ENCODE results near the gene MCEE. TPM values are rescaled to one million over a fixed set of nuclear protein-coding genes. Genes with fewer than 3 reads are reported as not detected.
A peak's percentile ranks its signal among the peaks of the same experiment; 100 is the strongest.

The MCEE gene
- total RNA-seq, 1 donor from 2014 or later, result 15.2 TPM

DNA sequence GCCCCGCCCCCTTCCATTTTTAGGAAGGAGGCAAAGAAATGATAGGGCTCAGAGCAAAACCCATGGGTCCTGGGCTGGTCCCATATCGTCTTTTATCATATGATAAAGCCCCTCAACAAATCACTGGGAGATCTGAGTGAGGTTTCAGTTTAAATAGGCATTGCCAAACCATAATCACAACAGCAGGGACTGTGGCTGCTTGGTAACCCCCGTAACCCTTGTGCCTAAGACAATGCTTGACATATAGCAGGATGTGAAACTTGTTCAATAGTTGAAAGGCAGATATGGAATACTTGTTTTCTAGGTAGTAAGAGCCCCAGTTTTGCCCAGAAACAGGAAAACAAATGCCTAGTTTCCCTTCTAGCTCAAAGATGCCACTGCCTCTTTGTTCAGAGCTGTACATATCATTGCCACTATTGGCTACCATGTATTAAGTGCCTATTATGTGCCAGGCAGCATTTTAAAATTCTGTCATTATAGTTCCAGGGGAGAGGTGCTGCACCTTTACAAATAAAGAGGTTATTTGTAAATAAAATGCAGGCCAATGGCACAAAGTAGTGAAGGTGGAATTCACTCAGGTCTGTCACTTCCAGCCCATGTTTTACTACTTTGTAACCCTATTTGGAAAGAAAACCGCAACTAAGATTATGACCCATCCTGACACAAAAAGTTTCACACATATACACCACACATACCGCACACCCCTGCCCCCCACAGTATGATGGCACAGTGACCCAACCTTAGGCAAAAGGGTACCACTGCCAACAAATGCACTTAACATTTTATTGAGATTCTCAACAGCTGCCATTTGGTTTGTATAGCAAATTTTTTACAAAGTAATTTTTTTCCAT is 47.4 kb downstream of the MCEE start:
- Mint-ChIP-seq H3K27me3 (peaks cover 38% of the 10 kb centered on the region), H3K4me3 (ENCODE audit: low read depth) (no peak overlapping the region), H3K9me3 (ENCODE audit: low read depth) (no peaks in the 10 kb centered on the region), H3K27ac (no peak overlapping the region), H3K36me3 (ENCODE audit: insufficient read depth) (peaks cover 7% of the 10 kb centered on the region), H3K4me1 (ENCODE audit: low read depth) (peaks cover 2% of the 10 kb centered on the region)
- TF ChIP-seq, protein P1, sequence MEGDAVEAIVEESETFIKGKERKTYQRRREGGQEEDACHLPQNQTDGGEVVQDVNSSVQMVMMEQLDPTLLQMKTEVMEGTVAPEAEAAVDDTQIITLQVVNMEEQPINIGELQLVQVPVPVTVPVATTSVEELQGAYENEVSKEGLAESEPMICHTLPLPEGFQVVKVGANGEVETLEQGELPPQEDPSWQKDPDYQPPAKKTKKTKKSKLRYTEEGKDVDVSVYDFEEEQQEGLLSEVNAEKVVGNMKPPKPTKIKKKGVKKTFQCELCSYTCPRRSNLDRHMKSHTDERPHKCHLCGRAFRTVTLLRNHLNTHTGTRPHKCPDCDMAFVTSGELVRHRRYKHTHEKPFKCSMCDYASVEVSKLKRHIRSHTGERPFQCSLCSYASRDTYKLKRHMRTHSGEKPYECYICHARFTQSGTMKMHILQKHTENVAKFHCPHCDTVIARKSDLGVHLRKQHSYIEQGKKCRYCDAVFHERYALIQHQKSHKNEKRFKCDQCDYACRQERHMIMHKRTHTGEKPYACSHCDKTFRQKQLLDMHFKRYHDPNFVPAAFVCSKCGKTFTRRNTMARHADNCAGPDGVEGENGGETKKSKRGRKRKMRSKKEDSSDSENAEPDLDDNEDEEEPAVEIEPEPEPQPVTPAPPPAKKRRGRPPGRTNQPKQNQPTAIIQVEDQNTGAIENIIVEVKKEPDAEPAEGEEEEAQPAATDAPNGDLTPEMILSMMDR (IDR thresholded peaks at IDR 0.05; ENCODE audit: unreplicated experiment), result no peak
- no peak for DNase-seq (ENCODE audit: low spot score, unreplicated experiment)

DNA sequence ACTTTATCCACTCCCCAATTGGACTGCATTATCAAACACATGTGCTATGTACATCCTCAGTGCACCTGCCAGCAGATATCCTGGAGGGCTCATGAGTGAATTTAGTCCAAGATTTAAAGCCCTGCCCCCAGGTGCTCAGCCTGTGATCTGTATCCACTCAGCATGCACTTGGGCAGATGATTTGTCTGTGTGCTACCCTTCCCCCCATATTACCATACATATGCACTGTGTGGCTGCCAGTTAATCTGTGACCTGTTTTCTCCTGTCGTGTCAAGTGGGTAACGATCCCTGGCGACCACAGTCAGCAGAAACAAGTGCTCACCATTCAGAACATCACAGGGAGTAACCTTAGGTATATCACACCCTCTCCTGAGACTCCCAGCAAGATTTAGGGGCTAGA is 51.4 kb downstream of the MCEE start:
- no peak overlapping the region for H3K4me3 Mint-ChIP-seq (ENCODE audit: low read depth)
- H3K4me1 Mint-ChIP-seq (ENCODE audit: low read depth), result no peaks in the 10 kb centered on the region
- no peak for DNase-seq (ENCODE audit: low spot score, unreplicated experiment)
- no peaks in the 10 kb centered on the region for H3K27me3 Mint-ChIP-seq
- peaks cover 17% of the 10 kb centered on the region for H3K36me3 Mint-ChIP-seq (ENCODE audit: insufficient read depth)
- no peaks in the 10 kb centered on the region for H3K9me3 Mint-ChIP-seq (ENCODE audit: low read depth)
- H3K27ac Mint-ChIP-seq, result peak overlapping the region; percentile 20
- TF ChIP-seq, protein P1 (IDR thresholded peaks at IDR 0.05; ENCODE audit: unreplicated experiment), result no peak

DNA sequence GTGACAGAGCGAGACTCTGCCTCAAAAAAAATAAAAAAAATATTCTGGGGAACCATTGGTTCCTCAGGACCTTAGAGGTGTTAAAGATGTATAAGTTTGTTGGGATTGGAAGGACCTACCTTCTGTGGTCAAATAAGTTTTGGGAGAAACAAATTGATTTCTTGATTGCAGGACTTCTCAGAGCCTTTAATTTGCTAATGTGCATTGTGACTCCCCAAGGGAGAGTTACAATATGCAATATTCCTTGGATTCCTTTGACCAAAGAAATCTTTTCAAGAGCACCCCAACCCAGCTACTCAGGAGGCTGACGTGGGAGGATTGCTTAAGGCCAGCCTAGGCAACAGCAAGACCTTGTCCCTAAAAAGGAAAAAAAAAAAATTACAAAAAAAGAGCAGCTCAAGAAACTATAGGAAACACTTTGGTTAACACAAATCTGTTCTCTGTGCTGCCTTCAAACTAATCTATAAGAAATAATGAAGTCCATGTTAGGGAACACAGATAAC is 55.1 kb downstream of the MCEE start:
- peaks cover 25% of the 10 kb centered on the region for H3K36me3 Mint-ChIP-seq (ENCODE audit: insufficient read depth)
- TF ChIP-seq, protein P1 (IDR thresholded peaks at IDR 0.05; ENCODE audit: unreplicated experiment), result no peak
- H3K27me3 Mint-ChIP-seq, result no peaks in the 10 kb centered on the region
- no peak for DNase-seq (ENCODE audit: low spot score, unreplicated experiment)
- H3K4me3 Mint-ChIP-seq (ENCODE audit: low read depth), result no peak overlapping the region
- H3K9me3 Mint-ChIP-seq (ENCODE audit: low read depth), result no peaks in the 10 kb centered on the region
- peaks cover 6% of the 10 kb centered on the region for H3K4me1 Mint-ChIP-seq (ENCODE audit: low read depth)
- no peak overlapping the region for H3K27ac Mint-ChIP-seq

DNA sequence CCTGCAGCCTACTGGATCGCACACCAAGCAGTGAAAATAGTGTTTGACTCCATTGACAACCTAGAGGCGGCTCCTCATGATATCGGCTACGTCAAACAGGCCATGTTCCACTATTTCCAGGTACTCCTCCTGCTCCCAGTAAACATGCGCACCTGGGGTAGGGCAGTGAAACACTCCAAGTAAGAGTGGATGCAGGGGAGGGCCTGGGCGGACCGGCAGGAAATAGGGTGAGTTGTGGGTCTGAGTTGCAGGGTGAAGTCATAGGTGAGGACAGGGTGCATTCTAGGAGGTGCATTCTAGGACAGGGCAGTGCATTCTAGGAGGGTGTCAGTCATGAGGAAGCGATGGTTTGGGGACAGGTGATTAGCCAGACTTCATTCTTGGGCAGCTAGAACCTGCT is 56.6 kb downstream of the MCEE start:
- H3K27ac Mint-ChIP-seq, result no peak overlapping the region
- H3K4me3 Mint-ChIP-seq (ENCODE audit: low read depth), result no peak overlapping the region

DNA sequence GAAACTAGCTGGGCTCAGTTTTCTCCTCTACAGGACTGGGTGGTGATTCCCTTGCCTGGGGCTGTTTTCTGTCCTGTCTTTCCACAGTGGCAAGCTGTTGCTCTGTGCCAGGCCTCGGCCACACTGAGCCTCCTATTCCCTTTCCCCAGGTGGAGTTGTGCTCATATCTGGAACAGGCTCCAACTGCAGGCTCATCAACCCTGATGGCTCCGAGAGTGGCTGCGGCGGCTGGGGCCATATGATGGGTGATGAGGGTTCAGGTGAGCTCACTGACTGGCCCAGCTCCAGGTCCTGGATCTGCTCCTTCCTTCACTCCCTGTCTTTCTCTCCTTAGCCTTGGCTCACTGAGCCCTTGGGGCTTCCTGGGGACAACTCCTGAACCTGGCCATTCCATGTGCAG is 57.5 kb downstream of the MCEE start:
- H3K4me1 Mint-ChIP-seq (ENCODE audit: low read depth), result peaks cover 16% of the 10 kb centered on the region
- H3K27me3 Mint-ChIP-seq, result no peaks in the 10 kb centered on the region
- no peak overlapping the region for H3K27ac Mint-ChIP-seq
- H3K36me3 Mint-ChIP-seq (ENCODE audit: insufficient read depth), result peaks cover 18% of the 10 kb centered on the region
- DNase-seq (ENCODE audit: low spot score, unreplicated experiment), result no peak
- TF ChIP-seq, protein P1 (IDR thresholded peaks at IDR 0.05; ENCODE audit: unreplicated experiment), result no peak
- no peak overlapping the region for H3K4me3 Mint-ChIP-seq (ENCODE audit: low read depth)
- no peaks in the 10 kb centered on the region for H3K9me3 Mint-ChIP-seq (ENCODE audit: low read depth)

More for the DNA sequence above, 56.6 kb downstream of the MCEE start:
- no peaks in the 10 kb centered on the region for H3K9me3 Mint-ChIP-seq (ENCODE audit: low read depth)
- H3K27me3 Mint-ChIP-seq, result no peaks in the 10 kb centered on the region
- TF ChIP-seq, protein P1 (IDR thresholded peaks at IDR 0.05; ENCODE audit: unreplicated experiment), result no peak
- DNase-seq (ENCODE audit: low spot score, unreplicated experiment), result no peak
- peaks cover 20% of the 10 kb centered on the region for H3K36me3 Mint-ChIP-seq (ENCODE audit: insufficient read depth)
- peaks cover 16% of the 10 kb centered on the region for H3K4me1 Mint-ChIP-seq (ENCODE audit: low read depth)

Data from progenitor cell of endocrine pancreas (in vitro differentiated cells).